ENCODE data around the gene PILRA.
A peak's percentile ranks its signal among the peaks of the same experiment; 100 is the strongest.

Gene PILRA

GRCh38 chr7:100419660-100420226 is 46.5 kb downstream of the PILRA start:
- no peak for DNase-seq
- Histone ChIP-seq H3K4me1 (ENCODE audit: control insufficient read depth, insufficient read depth, low read length, poor library complexity, severe bottlenecking) (no peaks in the 10 kb centered on the region), H3K36me3 (ENCODE audit: control insufficient read depth, insufficient read depth, low read length) (no peaks in the 10 kb centered on the region)

DNA sequence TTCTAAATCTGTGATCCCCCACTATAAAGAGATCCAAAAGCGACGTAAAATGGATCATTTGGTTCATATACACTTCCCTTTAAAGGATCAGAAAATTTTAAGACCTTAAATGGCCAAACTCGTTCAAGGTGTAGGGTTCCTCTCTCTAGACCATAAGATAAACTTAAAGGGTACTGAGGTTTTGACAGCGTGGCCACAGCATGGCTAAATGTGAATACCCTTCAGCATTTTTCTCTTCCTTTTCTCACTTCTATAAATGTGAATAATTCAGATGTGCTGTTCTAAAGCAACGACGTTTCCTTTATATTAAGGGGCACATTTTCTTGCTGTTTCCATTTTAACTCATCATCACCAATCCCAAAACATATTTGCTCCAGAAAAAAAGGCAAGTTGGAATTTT is 50.0 kb downstream of the PILRA start:
- H3K4me1 ChIP-seq (ENCODE audit: control insufficient read depth, insufficient read depth, low read length, poor library complexity, severe bottlenecking): no peaks in the 10 kb centered on the region
- no peaks in the 10 kb centered on the region for H3K27me3 ChIP-seq (replicated peaks; ENCODE audit: control insufficient read depth, insufficient read depth, low read length, poor library complexity, severe bottlenecking)
- no peaks in the 10 kb centered on the region for H3K36me3 ChIP-seq (ENCODE audit: control insufficient read depth, insufficient read depth, low read length)
- no peaks in the 10 kb centered on the region for H3K9me3 ChIP-seq (ENCODE audit: control insufficient read depth, low read length)
- no peak overlapping the region for H3K27ac ChIP-seq (ENCODE audit: insufficient read depth, low read length, poor library complexity, severe bottlenecking)
- DNase-seq: no peak
- H3K4me3 ChIP-seq (ENCODE audit: insufficient read depth, low read depth, low read length, poor library complexity, severe bottlenecking): no peak overlapping the region

More at GRCh38 chr7:100419660-100420226, 46.5 kb downstream of the PILRA start:
- H3K27me3 ChIP-seq (replicated peaks; ENCODE audit: control insufficient read depth, insufficient read depth, low read length, poor library complexity, severe bottlenecking): no peaks in the 10 kb centered on the region
- no peak overlapping the region for H3K27ac ChIP-seq (ENCODE audit: insufficient read depth, low read length, poor library complexity, severe bottlenecking)
- H3K4me3 ChIP-seq (ENCODE audit: insufficient read depth, low read depth, low read length, poor library complexity, severe bottlenecking): no peak overlapping the region
- H3K9me3 ChIP-seq (ENCODE audit: control insufficient read depth, low read length): no peaks in the 10 kb centered on the region

- Histone ChIP-seq H3K9me3 (ENCODE audit: control insufficient read depth, low read length) (no peaks in the 10 kb centered on the region), H3K4me3 (ENCODE audit: insufficient read depth, low read depth, low read length, poor library complexity, severe bottlenecking) (no peak overlapping the region), H3K4me1 (ENCODE audit: control insufficient read depth, insufficient read depth, low read length, poor library complexity, severe bottlenecking) (peaks cover 1% of the 10 kb centered on the region), H3K27ac (ENCODE audit: insufficient read depth, low read length, poor library complexity, severe bottlenecking) (no peak overlapping the region), H3K27me3 (replicated peaks; ENCODE audit: control insufficient read depth, insufficient read depth, low read length, poor library complexity, severe bottlenecking) (no peaks in the 10 kb centered on the region), H3K36me3 (ENCODE audit: control insufficient read depth, insufficient read depth, low read length) (no peaks in the 10 kb centered on the region)
- no peak for DNase-seq
Measured at GRCh38 chr7:100425347-100425746, 52.1 kb downstream of the PILRA start.

DNA sequence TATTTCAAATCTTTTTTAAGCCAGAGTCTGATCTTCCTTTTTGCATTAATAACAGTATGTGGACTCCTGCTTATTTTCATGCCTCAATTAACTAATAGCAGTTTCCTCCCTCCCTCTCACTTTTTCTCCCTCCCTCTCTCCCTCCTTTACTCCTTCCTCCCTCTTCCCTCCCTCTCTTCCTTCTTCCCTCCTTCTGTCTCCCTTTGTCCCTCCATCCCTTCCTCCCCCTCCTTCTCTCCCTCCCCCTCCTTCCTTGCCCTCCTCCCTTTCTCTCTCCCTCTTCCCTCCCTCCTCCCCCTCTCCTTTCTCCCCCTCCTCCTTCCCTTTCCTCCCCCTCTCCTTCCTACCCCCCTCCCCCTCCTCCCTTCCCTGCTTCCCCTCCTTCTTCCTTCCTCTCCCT is 53.2 kb downstream of the PILRA start:
- H3K27me3 ChIP-seq (replicated peaks; ENCODE audit: control insufficient read depth, insufficient read depth, low read length, poor library complexity, severe bottlenecking): no peaks in the 10 kb centered on the region
- peaks cover 13% of the 10 kb centered on the region for H3K4me1 ChIP-seq (ENCODE audit: control insufficient read depth, insufficient read depth, low read length, poor library complexity, severe bottlenecking)
- H3K27ac ChIP-seq (ENCODE audit: insufficient read depth, low read length, poor library complexity, severe bottlenecking): no peak overlapping the region
- no peaks in the 10 kb centered on the region for H3K36me3 ChIP-seq (ENCODE audit: control insufficient read depth, insufficient read depth, low read length)
- H3K9me3 ChIP-seq (ENCODE audit: control insufficient read depth, low read length): no peaks in the 10 kb centered on the region
- DNase-seq: no peak
- H3K4me3 ChIP-seq (ENCODE audit: insufficient read depth, low read depth, low read length, poor library complexity, severe bottlenecking): no peak overlapping the region

- Histone ChIP-seq H3K27me3 (replicated peaks; ENCODE audit: control insufficient read depth, insufficient read depth, low read length, poor library complexity, severe bottlenecking) (no peaks in the 10 kb centered on the region), H3K36me3 (ENCODE audit: control insufficient read depth, insufficient read depth, low read length) (peaks cover 3% of the 10 kb centered on the region), H3K27ac (ENCODE audit: insufficient read depth, low read length, poor library complexity, severe bottlenecking) (peak overlapping the region; percentile 100), H3K9me3 (ENCODE audit: control insufficient read depth, low read length) (no peaks in the 10 kb centered on the region), H3K4me1 (ENCODE audit: control insufficient read depth, insufficient read depth, low read length, poor library complexity, severe bottlenecking) (peaks cover 19% of the 10 kb centered on the region), H3K4me3 (ENCODE audit: insufficient read depth, low read depth, low read length, poor library complexity, severe bottlenecking) (no peak overlapping the region)
- no peak for DNase-seq
Measured at GRCh38 chr7:100427762-100428198, 54.5 kb downstream of the PILRA start.

GRCh38 chr7:100428199-100428966 is 55.1 kb downstream of the PILRA start, which contains the start of gene ZCWPW1:
TSS of gene ZCWPW1 (minus strand) at chr7:100428703. CDS start at chr7:100420649, 8,054 bp downstream.
- peak; percentile 94 to 97 (median 95) for DNase-seq
- H3K27ac ChIP-seq (ENCODE audit: insufficient read depth, low read length, poor library complexity, severe bottlenecking): peak within 1 kb of the TSS; percentile 100
- H3K36me3 ChIP-seq (ENCODE audit: control insufficient read depth, insufficient read depth, low read length): peaks cover 9% of the 10 kb centered on the region
- peaks cover 20% of the 10 kb centered on the region for H3K4me1 ChIP-seq (ENCODE audit: control insufficient read depth, insufficient read depth, low read length, poor library complexity, severe bottlenecking)
- H3K27me3 ChIP-seq (replicated peaks; ENCODE audit: control insufficient read depth, insufficient read depth, low read length, poor library complexity, severe bottlenecking): no peaks in the 10 kb centered on the region
- no peaks in the 10 kb centered on the region for H3K9me3 ChIP-seq (ENCODE audit: control insufficient read depth, low read length)
- peak within 1 kb of the TSS; percentile 86 for H3K4me3 ChIP-seq (ENCODE audit: insufficient read depth, low read depth, low read length, poor library complexity, severe bottlenecking)

DNA sequence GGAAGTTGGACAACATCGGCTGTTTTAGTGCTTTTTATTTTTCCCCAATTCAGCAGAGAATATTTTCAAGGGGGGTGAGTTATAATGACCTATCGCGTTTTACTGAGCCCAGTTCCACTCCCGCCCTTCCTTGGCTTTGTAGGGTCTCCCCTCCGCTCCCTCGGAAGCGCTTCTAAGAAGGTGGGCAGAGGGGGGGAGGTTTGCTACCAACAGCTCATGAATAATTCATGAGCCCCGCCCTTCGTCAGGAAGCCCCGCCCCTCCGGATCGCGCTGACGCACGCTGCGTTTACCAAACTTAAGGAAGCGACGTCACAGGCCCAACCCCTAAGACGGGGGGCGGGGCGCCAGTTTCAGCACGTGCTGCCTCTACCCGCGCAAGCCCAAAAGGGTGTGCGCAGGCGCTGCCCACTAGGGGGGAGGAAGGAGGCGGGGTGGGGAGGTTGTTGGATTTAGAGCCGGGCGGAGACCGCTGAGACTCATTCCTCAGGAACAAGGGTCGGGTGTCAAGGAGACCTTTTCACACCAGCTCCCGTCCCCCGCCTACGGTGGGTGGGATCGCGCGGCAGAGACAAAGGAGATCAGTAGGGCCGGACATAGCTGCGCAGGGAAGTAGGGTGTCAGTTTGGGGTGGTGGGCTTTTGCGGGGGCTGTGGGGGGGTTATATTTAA is 55.8 kb downstream of the PILRA start:
- peak overlapping the region; percentile 100 for H3K27ac ChIP-seq (ENCODE audit: insufficient read depth, low read length, poor library complexity, severe bottlenecking)
- DNase-seq: peak; percentile 100
- H3K27me3 ChIP-seq (replicated peaks; ENCODE audit: control insufficient read depth, insufficient read depth, low read length, poor library complexity, severe bottlenecking): no peaks in the 10 kb centered on the region
- peaks cover 15% of the 10 kb centered on the region for H3K36me3 ChIP-seq (ENCODE audit: control insufficient read depth, insufficient read depth, low read length)
- peaks cover 20% of the 10 kb centered on the region for H3K4me1 ChIP-seq (ENCODE audit: control insufficient read depth, insufficient read depth, low read length, poor library complexity, severe bottlenecking)
- H3K4me3 ChIP-seq (ENCODE audit: insufficient read depth, low read depth, low read length, poor library complexity, severe bottlenecking): peak overlapping the region; percentile 86
- no peaks in the 10 kb centered on the region for H3K9me3 ChIP-seq (ENCODE audit: control insufficient read depth, low read length)

- peak; percentile 90 to 91 (median 91) for DNase-seq
- H3K4me1 ChIP-seq (ENCODE audit: control insufficient read depth, insufficient read depth, low read length, poor library complexity, severe bottlenecking): peaks cover 27% of the 10 kb centered on the region
- no peaks in the 10 kb centered on the region for H3K27me3 ChIP-seq (replicated peaks; ENCODE audit: control insufficient read depth, insufficient read depth, low read length, poor library complexity, severe bottlenecking)
- H3K9me3 ChIP-seq (ENCODE audit: control insufficient read depth, low read length): no peaks in the 10 kb centered on the region
- peak within 1 kb of the TSS; percentile 100 for H3K27ac ChIP-seq (ENCODE audit: insufficient read depth, low read length, poor library complexity, severe bottlenecking)
- H3K4me3 ChIP-seq (ENCODE audit: insufficient read depth, low read depth, low read length, poor library complexity, severe bottlenecking): peak within 1 kb of the TSS; percentile 86
- H3K36me3 ChIP-seq (ENCODE audit: control insufficient read depth, insufficient read depth, low read length): peaks cover 21% of the 10 kb centered on the region
Measured at GRCh38 chr7:100429637-100430492, 56.6 kb downstream of the PILRA start, which contains the start of gene MEPCE. TSS of gene MEPCE (plus strand) at chr7:100429831. CDS start at chr7:100430019, 188 bp downstream.

DNA sequence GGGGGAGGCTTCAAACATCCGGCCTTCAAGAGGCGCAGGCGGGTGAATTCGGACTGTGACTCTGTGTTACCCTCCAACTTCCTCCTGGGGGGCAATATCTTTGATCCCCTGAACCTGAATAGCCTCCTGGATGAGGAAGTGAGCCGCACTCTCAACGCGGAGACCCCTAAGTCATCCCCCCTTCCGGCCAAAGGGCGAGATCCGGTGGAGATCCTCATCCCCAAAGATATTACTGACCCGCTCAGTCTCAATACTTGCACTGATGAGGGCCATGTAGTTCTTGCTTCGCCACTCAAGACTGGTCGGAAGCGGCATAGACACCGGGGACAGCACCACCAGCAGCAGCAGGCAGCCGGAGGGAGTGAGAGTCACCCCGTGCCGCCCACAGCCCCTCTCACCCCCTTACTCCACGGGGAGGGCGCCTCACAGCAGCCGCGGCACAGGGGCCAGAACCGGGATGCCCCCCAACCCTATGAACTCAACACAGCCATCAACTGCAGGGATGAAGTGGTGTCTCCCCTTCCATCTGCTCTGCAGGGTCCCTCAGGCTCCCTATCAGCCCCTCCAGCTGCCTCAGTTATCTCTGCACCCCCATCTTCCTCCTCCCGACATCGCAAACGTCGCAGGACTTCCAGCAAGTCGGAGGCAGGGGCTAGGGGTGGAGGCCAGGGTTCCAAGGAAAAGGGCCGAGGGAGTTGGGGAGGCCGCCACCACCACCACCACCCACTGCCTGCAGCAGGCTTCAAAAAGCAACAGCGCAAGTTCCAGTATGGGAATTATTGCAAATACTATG is 57.4 kb downstream of the PILRA start:
- Histone ChIP-seq H3K4me3 (ENCODE audit: insufficient read depth, low read depth, low read length, poor library complexity, severe bottlenecking) (peak overlapping the region; percentile 86), H3K27me3 (replicated peaks; ENCODE audit: control insufficient read depth, insufficient read depth, low read length, poor library complexity, severe bottlenecking) (no peaks in the 10 kb centered on the region), H3K4me1 (ENCODE audit: control insufficient read depth, insufficient read depth, low read length, poor library complexity, severe bottlenecking) (peaks cover 34% of the 10 kb centered on the region), H3K36me3 (ENCODE audit: control insufficient read depth, insufficient read depth, low read length) (peaks cover 21% of the 10 kb centered on the region), H3K9me3 (ENCODE audit: control insufficient read depth, low read length) (no peaks in the 10 kb centered on the region), H3K27ac (ENCODE audit: insufficient read depth, low read length, poor library complexity, severe bottlenecking) (peak overlapping the region; percentile 100)
- peak in 1 of 3 donors; percentile 20 for DNase-seq
